ENCODE data around the gene MAP7.

DNA sequence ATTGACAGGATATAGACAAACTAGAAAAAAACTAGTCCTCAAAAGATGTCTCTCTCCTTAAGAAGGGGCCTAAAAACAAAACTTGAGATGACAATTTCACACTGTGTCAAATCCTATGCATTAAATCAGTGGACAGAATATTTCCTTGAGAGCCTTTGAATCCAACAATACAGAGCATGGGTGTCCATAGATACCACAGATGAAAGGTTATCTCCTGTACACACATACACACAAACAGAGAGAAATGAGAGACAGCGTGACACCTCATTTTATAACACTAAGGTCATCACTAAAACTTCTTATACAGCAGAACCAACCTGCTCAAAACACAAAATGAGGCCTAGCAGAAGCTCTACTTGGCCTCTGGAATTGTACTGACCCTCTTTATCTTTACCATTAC lies 55.5 kb downstream of the MAP7 start:
- TF ChIP-seq CTCF (IDR thresholded peaks at IDR 0.05) = no peak
- no peak for TF ChIP-seq POLR2A (IDR thresholded peaks at IDR 0.05)

Data from heart left ventricle (tissue), 13 donors.